Activated T-cell treated with anti-CD3 and anti-CD28 coated beads, Interleukin-2, amount 50 U/mL, for 4 hours (primary cell): ENCODE measurements around the gene SCNM1. TPM values are rescaled to one million over a fixed set of nuclear protein-coding genes. Genes with fewer than 3 reads are reported as not detected.

ENCODE experiments used
- ATAC-seq, 2 donors: fragments of 200-7000 bp; cut with Tn5 transposase; one replicate each; pipeline ENCODE4 v1.10.0; 2021
- DNase-seq: peaks from one replicate; pipeline ENCODE4 v3.0.0-alpha.2; 2020
- H3K27me3 Mint-ChIP-seq: one replicate; pipeline ENCODE4 v1.8.0; 2021; ENCODE audit warnings: low read depth, mixed read lengths
- H3K36me3 Mint-ChIP-seq: one replicate; pipeline ENCODE4 v1.8.0; 2022; ENCODE audit warnings: mixed read lengths; ENCODE audit not compliant: insufficient read depth
- H3K4me1 Mint-ChIP-seq: one replicate; pipeline ENCODE4 v1.8.0; 2021; ENCODE audit warnings: low read depth, mixed read lengths
- H3K4me3 Mint-ChIP-seq: one replicate; pipeline ENCODE4 v1.8.0; 2021; ENCODE audit warnings: mild to moderate bottlenecking, moderate library complexity, mixed read lengths
- H3K9me3 Mint-ChIP-seq: one replicate; pipeline ENCODE4 v1.8.0; 2021; ENCODE audit warnings: mixed read lengths
- total RNA-seq, 3 donors: library from RNA; stranded (reverse); gene quantifications; one replicate each; pipeline ENCODE4 v1.2.1, GENCODE V29; 2021

The SCNM1 gene, protein sequence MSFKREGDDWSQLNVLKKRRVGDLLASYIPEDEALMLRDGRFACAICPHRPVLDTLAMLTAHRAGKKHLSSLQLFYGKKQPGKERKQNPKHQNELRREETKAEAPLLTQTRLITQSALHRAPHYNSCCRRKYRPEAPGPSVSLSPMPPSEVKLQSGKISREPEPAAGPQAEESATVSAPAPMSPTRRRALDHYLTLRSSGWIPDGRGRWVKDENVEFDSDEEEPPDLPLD
- total RNA-seq: 10 to 100 TPM; 92.8 to 95.0 (median 93.3) TPM

DNA sequence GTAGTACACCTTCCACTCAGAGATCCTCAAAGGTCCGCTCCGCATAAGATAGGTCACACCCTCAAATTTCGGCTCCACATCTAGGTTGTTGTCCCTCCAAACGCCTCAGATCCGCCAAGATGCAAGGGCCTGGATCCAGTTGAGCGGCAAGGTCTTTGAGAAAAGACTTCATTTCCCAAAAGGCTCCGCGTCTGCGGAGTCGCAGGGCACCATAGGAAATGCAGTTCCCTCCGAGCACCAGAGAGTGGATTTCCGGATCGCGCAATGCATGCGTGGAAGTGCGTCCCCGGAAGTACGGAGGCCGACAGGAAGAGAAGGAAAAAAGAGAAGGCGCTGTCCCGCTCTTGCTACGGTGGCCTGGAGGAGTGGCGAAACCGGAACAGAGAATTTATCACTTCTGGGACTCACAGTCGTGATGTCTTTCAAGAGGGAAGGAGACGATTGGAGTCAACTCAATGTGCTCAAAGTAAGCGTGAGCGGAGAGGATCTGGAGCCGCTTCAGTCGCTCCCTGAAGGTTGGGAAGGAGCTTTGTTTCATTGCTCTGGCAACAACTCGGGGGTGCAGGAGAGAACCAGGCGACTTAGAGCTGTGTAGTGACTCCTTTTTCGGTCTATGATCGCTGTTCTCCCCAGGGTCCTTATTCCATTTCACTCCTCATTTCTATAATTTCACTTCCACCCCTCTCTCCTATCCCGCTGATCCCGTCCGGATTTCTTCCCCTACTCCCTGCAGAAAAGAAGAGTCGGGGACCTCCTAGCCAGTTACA is at the start of gene SCNM1, which contains the start of gene LYSMD1:
SCNM1 (plus strand) TSS at position 407 of the 767 bp plus-strand sequence; CDS start at position 416, 9 bp downstream.
LYSMD1 (minus strand) TSS at position 165 of the 767 bp plus-strand sequence. CDS start 644 bp downstream, outside the sequence.
- Mint-ChIP-seq H3K4me1 (peaks cover 42% of the 10 kb centered on the region), H3K9me3 (no peaks in the 10 kb centered on the region), H3K36me3 (peaks cover 41% of the 10 kb centered on the region), H3K4me3 (peak within 1 kb of the TSS; percentile 97), H3K27me3 (no peaks in the 10 kb centered on the region)
- DNase-seq (peak; percentile 92), ATAC-seq (peak; percentile 97 to 98)

- H3K4me3 Mint-ChIP-seq: no peak overlapping the region
- DNase-seq (no peak), ATAC-seq (no peak)
- H3K27me3 Mint-ChIP-seq: no peaks in the 10 kb centered on the region
- peaks cover 7% of the 10 kb centered on the region for H3K4me1 Mint-ChIP-seq
- no peaks in the 10 kb centered on the region for H3K9me3 Mint-ChIP-seq
- H3K36me3 Mint-ChIP-seq: peaks cover 16% of the 10 kb centered on the region
Measured at GRCh38 chr1:151124763-151125403, 41.1 kb upstream of the SCNM1 start.

- Mint-ChIP-seq H3K4me1 (peaks cover 17% of the 10 kb centered on the region), H3K4me3 (no peak overlapping the region), H3K9me3 (no peaks in the 10 kb centered on the region), H3K27me3 (peaks cover 8% of the 10 kb centered on the region), H3K36me3 (peaks cover 8% of the 10 kb centered on the region)
- no peak for ATAC-seq
- no peak for DNase-seq
Measured at GRCh38 chr1:151128800-151129199, 37.1 kb upstream of the SCNM1 start.

GRCh38 chr1:151130987-151131586 is 34.9 kb upstream of the SCNM1 start:
- ATAC-seq: peak; percentile 100
- Mint-ChIP-seq H3K4me3 (peak overlapping the region; percentile 75), H3K9me3 (no peaks in the 10 kb centered on the region), H3K36me3 (no peaks in the 10 kb centered on the region), H3K27me3 (peaks cover 8% of the 10 kb centered on the region), H3K4me1 (peaks cover 9% of the 10 kb centered on the region)
- DNase-seq: peak; percentile 74

DNA sequence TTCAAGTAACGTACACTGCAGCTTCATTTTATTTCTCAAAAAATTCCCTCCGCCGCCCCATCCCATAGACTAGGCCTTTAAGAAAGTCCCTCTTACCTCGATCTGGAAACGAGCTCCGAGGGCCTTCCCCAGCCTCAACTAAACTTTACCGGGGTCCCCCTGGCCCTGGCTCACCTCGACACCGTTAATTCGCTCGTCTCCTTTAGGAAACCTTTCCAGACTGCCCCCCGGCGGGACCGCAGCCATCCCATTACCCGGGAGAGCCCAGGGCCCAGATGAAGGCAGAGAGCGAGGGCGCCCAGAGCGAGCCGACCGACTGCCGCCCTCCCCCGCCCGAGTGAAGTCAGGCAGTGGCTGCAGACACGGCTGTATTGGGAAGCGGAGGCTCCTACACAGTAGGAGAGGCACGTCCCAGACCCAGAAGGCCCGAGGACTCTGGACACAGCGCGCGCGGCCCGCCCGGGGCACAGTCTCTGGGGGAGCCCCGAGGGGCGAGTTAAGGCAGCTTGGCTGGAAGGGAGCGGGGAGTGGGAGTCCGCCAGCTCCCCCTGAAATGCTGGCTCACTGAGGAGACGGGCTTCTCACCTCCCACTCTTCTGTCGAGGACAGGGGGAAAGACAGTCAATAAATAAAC is 34.1 kb upstream of the SCNM1 start:
- H3K4me3 Mint-ChIP-seq: peak overlapping the region; percentile 75
- H3K9me3 Mint-ChIP-seq: no peaks in the 10 kb centered on the region
- H3K27me3 Mint-ChIP-seq: peaks cover 8% of the 10 kb centered on the region

GRCh38 chr1:151132335-151133017 is 33.5 kb upstream of the SCNM1 start:
- no peak overlapping the region for H3K4me3 Mint-ChIP-seq

More for the DNA sequence above, 34.1 kb upstream of the SCNM1 start:
- no peak for DNase-seq
- Mint-ChIP-seq H3K36me3 (no peaks in the 10 kb centered on the region), H3K4me1 (peaks cover 9% of the 10 kb centered on the region)
- ATAC-seq: no peak

GRCh38 chr1:151133018-151133806 is 32.7 kb upstream of the SCNM1 start:
- Mint-ChIP-seq H3K9me3 (no peaks in the 10 kb centered on the region), H3K27me3 (peaks cover 8% of the 10 kb centered on the region), H3K4me1 (peaks cover 9% of the 10 kb centered on the region), H3K4me3 (no peak overlapping the region), H3K36me3 (no peaks in the 10 kb centered on the region)
- DNase-seq (no peak), ATAC-seq (no peak)

More at GRCh38 chr1:151132335-151133017, 33.5 kb upstream of the SCNM1 start:
- peaks cover 9% of the 10 kb centered on the region for H3K4me1 Mint-ChIP-seq
- no peaks in the 10 kb centered on the region for H3K36me3 Mint-ChIP-seq
- H3K27me3 Mint-ChIP-seq: peaks cover 8% of the 10 kb centered on the region
- no peaks in the 10 kb centered on the region for H3K9me3 Mint-ChIP-seq
- no peak for DNase-seq
- ATAC-seq: no peak

DNA sequence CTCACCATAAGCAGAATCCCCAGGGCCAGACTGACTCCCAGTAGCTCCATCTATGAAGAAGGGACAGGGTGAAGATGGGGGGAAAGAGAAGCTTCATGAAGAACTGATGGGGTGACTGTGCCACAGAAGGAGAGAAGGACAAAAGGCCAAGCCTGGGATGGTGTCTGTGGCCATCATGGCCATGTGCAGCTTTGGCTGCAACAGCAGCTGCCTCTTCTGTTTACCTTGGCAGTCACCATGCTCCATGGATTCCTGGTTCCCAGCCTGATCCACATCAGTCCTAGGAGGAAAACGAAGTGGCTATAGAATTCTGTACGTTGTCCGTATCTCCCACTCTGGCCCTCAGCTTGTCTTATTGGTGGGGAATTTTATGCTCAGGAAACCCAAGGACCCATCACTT is 31.5 kb upstream of the SCNM1 start:
- ATAC-seq: no peak
- Mint-ChIP-seq H3K4me3 (no peak overlapping the region), H3K9me3 (no peaks in the 10 kb centered on the region), H3K27me3 (peaks cover 8% of the 10 kb centered on the region), H3K36me3 (no peaks in the 10 kb centered on the region), H3K4me1 (peaks cover 9% of the 10 kb centered on the region)
- DNase-seq: no peak

DNA sequence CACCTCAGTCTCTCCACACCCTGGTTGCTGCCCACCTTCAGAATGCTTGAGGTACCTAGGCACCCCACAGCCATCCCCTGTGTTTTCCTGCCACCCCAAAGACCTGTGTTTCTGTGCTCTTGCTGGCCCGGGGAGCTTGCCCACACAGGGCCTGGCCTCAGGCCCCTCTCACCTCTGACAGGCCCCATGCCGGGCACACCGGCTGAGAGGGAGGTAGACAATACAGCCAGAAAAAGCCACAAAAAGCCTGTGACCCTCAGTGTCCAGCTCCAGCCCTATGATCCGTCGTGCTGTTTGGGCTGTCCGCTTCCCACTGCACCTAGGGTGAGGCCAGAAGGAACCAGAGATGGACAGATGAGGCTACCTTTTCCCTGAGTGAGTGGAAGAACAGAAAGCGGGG is 31.0 kb upstream of the SCNM1 start:
- DNase-seq (no peak), ATAC-seq (no peak)
- Mint-ChIP-seq H3K9me3 (no peaks in the 10 kb centered on the region), H3K36me3 (no peaks in the 10 kb centered on the region), H3K27me3 (peaks cover 8% of the 10 kb centered on the region), H3K4me3 (no peak overlapping the region), H3K4me1 (peaks cover 9% of the 10 kb centered on the region)

DNA sequence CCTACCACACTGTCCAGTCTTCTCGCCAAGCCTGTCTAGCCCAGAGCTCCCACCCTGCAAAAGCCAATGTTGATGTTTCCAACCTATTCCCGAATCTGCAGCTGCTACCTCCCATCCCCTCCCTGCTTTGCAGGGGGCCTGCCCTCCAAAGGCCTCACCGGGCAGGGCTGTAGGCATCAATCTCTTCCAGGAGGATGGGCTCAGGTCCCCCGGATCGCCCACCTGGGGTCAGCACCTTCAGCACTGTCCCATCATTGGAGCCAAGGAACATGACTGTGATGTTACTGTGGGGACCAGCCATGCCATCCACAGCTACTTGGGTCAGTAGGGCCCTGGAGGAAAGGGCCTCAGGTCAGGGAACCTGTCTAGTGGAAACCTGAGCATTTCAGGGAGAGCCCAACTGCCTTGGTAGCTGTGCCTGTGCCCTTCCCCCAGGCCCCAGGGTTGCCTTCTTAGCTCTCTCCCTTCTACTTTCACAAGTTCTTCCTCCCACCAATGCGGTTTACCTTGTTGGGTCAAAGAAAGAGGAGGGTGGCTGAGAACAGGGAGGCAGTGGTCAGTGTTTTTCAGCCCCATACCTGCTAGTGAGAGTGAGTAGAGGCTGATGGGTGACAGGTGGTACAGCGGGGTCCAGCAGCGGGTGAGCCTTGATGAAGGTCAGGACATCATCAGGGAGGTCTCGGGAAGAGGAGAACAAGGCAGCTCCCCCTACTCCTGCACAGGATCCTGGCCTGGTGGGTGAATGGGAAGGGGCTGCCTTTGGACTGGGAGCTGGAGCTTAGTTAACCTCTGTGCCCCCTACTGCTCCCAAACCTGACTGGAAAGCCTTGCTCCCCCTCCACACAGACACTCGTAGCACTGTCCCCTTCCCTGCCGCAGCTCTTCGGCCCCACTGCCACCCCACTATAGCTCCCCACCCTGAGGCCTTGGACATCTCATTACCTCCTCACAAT is 30.2 kb upstream of the SCNM1 start:
- ATAC-seq (no peak), DNase-seq (no peak)
- Mint-ChIP-seq H3K4me1 (peaks cover 9% of the 10 kb centered on the region), H3K27me3 (peaks cover 8% of the 10 kb centered on the region), H3K4me3 (no peak overlapping the region), H3K36me3 (no peaks in the 10 kb centered on the region), H3K9me3 (no peaks in the 10 kb centered on the region)

GRCh38 chr1:151137789-151138188 is 28.2 kb upstream of the SCNM1 start:
- Mint-ChIP-seq H3K4me1 (no peaks in the 10 kb centered on the region), H3K4me3 (no peak overlapping the region), H3K36me3 (no peaks in the 10 kb centered on the region), H3K9me3 (no peaks in the 10 kb centered on the region), H3K27me3 (no peaks in the 10 kb centered on the region)
- DNase-seq (no peak), ATAC-seq (no peak)

DNA sequence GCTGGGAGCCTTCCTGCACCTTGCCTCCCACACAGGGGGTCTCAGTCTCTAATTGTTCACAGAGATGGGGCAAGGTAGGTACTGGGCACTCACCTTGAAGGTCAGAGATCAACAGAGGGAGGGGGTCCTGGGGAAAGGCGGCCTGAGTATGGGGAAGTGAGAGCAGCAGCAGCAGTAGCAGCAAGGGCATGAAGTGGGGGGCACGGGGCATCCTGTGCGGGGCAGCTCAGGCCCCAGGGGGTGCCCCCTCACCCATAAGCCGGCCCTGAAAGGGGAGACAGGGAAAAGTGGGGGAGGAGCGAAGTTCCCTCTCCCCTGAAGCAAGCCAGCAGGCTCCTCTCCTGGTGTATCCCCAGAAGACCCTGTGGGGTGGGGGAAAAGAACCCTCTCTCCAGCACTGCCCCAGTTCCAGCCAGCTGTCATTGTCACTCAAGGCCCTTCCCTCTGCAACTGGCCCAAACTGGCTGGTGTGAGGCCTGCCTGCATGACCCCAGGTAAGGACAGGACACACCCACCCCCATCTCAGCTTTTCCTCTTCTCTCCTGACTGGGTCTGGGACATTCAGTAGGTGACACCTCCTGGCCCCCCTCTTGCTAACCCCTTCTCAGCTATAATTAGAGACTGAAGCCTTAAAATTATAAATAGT is 23.4 kb upstream of the SCNM1 start:
- DNase-seq (no peak), ATAC-seq (no peak)
- H3K27me3 Mint-ChIP-seq: no peaks in the 10 kb centered on the region
- H3K4me1 Mint-ChIP-seq: peaks cover 11% of the 10 kb centered on the region
- no peaks in the 10 kb centered on the region for H3K36me3 Mint-ChIP-seq
- no peak overlapping the region for H3K4me3 Mint-ChIP-seq
- H3K9me3 Mint-ChIP-seq: no peaks in the 10 kb centered on the region
